K562 (cell line): ENCODE measurements around the gene JPT1. TPM values are rescaled to one million over a fixed set of nuclear protein-coding genes. Genes with fewer than 3 reads are reported as not detected.

Source experiments
- BCLAF1 ChIP-seq, 2 experiments: fragments of 450-650 bp in 1 of 2; IDR thresholded peaks; 2 replicates each; pipeline ENCODE4 v1.6.1; 2011 to 2017; ENCODE audit warnings: low read depth in 2 of 2, antibody characterized with exemption in 1 of 2, borderline replicate concordance in 1 of 2, low read length in 1 of 2, mild to moderate bottlenecking in 1 of 2, mixed read lengths in 1 of 2; ENCODE audit not compliant: control insufficient read depth in 1 of 2
- CTBP1 ChIP-seq: fragments of 450-650 bp; IDR thresholded peaks from 2 replicates; pipeline ENCODE4 v1.6.1; 2016; ENCODE audit warnings: borderline replicate concordance
- ETV1 ChIP-seq: fragments of 450-650 bp; conservative IDR thresholded peaks from 2 replicates; pipeline ENCODE4 v1.6.1; 2016; ENCODE audit warnings: missing genetic modification characterization, control low read depth, low read depth, missing compliant biosample characterization
- GABPB1 ChIP-seq: sonication (generic); formaldehyde crosslinking; IDR thresholded peaks from 2 replicates; pipeline ENCODE4 v1.8.0; 2022; ENCODE audit warnings: mild to moderate bottlenecking, missing genetic modification reagents
- MAX ChIP-seq: sonication (generic); formaldehyde crosslinking; IDR thresholded peaks from 2 replicates; pipeline ENCODE4 v1.9.0; 2022; ENCODE audit warnings: mild to moderate bottlenecking, missing genetic modification reagents
- TRIM24 ChIP-seq, 2 experiments: fragments of 450-650 bp; IDR thresholded peaks; 2 replicates each; pipeline ENCODE4 v1.6.1; 2016
- XRCC4 ChIP-seq: IDR thresholded peaks from one replicate; pipeline ENCODE4 v1.6.1; 2011; ENCODE audit not compliant: insufficient read depth, insufficient read length; ENCODE audit errors: extremely low read depth
- ZBTB17 ChIP-seq: fragments of 450-650 bp; formaldehyde crosslinking; IDR thresholded peaks from 2 replicates; pipeline ENCODE4 v1.4.0; 2020; ENCODE audit warnings: mild to moderate bottlenecking
- ZC3H4 ChIP-seq: sonication (generic); formaldehyde crosslinking; IDR thresholded peaks from 2 replicates; pipeline ENCODE4 v1.9.0; 2021; ENCODE audit warnings: missing genetic modification reagents, borderline replicate concordance
- ZNF232 ChIP-seq: sonication (generic); formaldehyde crosslinking; IDR thresholded peaks from 2 replicates; pipeline ENCODE4 v1.8.0; 2022; ENCODE audit warnings: mild to moderate bottlenecking, missing genetic modification reagents
- ZNF407 ChIP-seq: fragments of 450-650 bp; IDR thresholded peaks from 2 replicates; pipeline ENCODE4 v1.6.1; 2016; ENCODE audit warnings: low read depth
- polyA plus RNA-seq, 8 experiments: library from polyadenylated mRNA; depleted of rRNA in 4 of 8; stranded (reverse) in 5 of 8; unstranded in 3 of 8; fragments of >200 nt; fragmentation: Nextera tagmentation in 2 of 8; fragmentation: Illumina TruSeq in 1 of 8; extraction: Ambion mirVana in 2 of 8; extraction: Trizol in 1 of 8; gene quantifications; 2 replicates each; pipeline versions ENCODE4 v1.2.1 to v1.2.3, GENCODE V29; 2011 to 2014; ENCODE audit warnings: inconsistent platforms in 1 of 8, missing spikeins in 1 of 8
- total RNA-seq, 7 experiments: library from RNA; depleted of rRNA in 6 of 7; stranded (reverse); fragments of >200 nt in 6 of 7; fragmentation: Illumina TruSeq in 2 of 7; extraction: Trizol in 2 of 7; gene quantifications; 2 replicates each; pipeline versions ENCODE4 v1.2.1 to v1.2.3, GENCODE V29; 2011 to 2021; ENCODE audit warnings: low replicate concordance in 1 of 7

JPT1 gene
- total and polyA plus RNA-seq, 9 of the 15 experiments (the other 6 are each of a cell fraction or from before 2014, with no cell fraction given): 56.7 to 292 (median 144) TPM

- TF ChIP-seq ZNF407: no peak
- peak; percentile 8; the same call in 1 of the 2 replicates for TF ChIP-seq ZBTB17
- peak; percentile 21; the same call in 1 of the 2 replicates for TF ChIP-seq ZC3H4 (CRISPR knock-in tag)
- no peak for TF ChIP-seq GABPB1 (CRISPR knock-in tag)
- no peak for TF ChIP-seq BCLAF1 (IDR thresholded peaks at IDR 0.05; ENCODE audit: borderline replicate concordance in 1 of 2, control insufficient read depth in 1 of 2, low read depth in 2 of 2, low read length in 1 of 2)
- TF ChIP-seq MAX (CRISPR knock-in tag): peak; percentile 82
- no peak for TF ChIP-seq TRIM24 (IDR thresholded peaks at IDR 0.05)
- no peak for TF ChIP-seq CTBP1
- no peak for TF ChIP-seq ZNF232
- no peak for TF ChIP-seq XRCC4
- TF ChIP-seq ETV1 (tag): no peak
These were observed 525 bp downstream of the JPT1 start (continued) for GRCh38 chr17:75153780-75154194.
